Measurements from ENCODE around the gene MYD88. TPM values are rescaled to one million over a fixed set of nuclear protein-coding genes. Genes with fewer than 3 reads are reported as not detected.

Gene MYD88
- polyA plus RNA-seq (2014; cell fraction: cytosol; rRNA removed), result 1.4 and 2.0 TPM in 2 replicates
- 4.3 and 18.1 TPM in 2 replicates for polyA plus RNA-seq (2014; cell fraction: nucleus; rRNA removed)

GRCh38 chr3:38138349-38139190 is at the start of gene MYD88:
TSS of gene MYD88 (plus strand) at chr3:38138661. CDS start at chr3:38138701, 40 bp downstream.
- peak; percentile 39 for DNase-seq (ENCODE audit: low spot score)

- DNase-seq (ENCODE audit: low spot score), result no peak
Measured at GRCh38 chr3:38089163-38089562, 49.3 kb upstream of the MYD88 start.

GRCh38 chr3:38090453-38090852 is 48.0 kb upstream of the MYD88 start:
- DNase-seq (ENCODE audit: low spot score), result no peak

- DNase-seq (ENCODE audit: low spot score), result no peak
Measured at GRCh38 chr3:38094999-38095398, 43.5 kb upstream of the MYD88 start.

- no peak for DNase-seq (ENCODE audit: low spot score)
Measured at GRCh38 chr3:38095669-38096483, 42.6 kb upstream of the MYD88 start.

GRCh38 chr3:38097446-38098375 is 40.8 kb upstream of the MYD88 start:
- DNase-seq (ENCODE audit: low spot score), result no peak

GRCh38 chr3:38098376-38098723 is 40.1 kb upstream of the MYD88 start:
- no peak for DNase-seq (ENCODE audit: low spot score)

GRCh38 chr3:38099518-38099917 is 38.9 kb upstream of the MYD88 start:
- DNase-seq (ENCODE audit: low spot score), result no peak

- no peak for DNase-seq (ENCODE audit: low spot score)
Measured at GRCh38 chr3:38100498-38100897, 38.0 kb upstream of the MYD88 start.

GRCh38 chr3:38101811-38102443 is 36.5 kb upstream of the MYD88 start:
- no peak for DNase-seq (ENCODE audit: low spot score)

GRCh38 chr3:38102444-38102814 is 36.0 kb upstream of the MYD88 start:
- DNase-seq (ENCODE audit: low spot score), result no peak

GRCh38 chr3:38105525-38105924 is 32.9 kb upstream of the MYD88 start:
- DNase-seq (ENCODE audit: low spot score), result no peak

- DNase-seq (ENCODE audit: low spot score), result no peak
Measured at GRCh38 chr3:38107911-38108648, 30.4 kb upstream of the MYD88 start.

- no peak for DNase-seq (ENCODE audit: low spot score)
Measured at GRCh38 chr3:38108649-38109579, 29.5 kb upstream of the MYD88 start.

GRCh38 chr3:38109580-38110313 is 28.7 kb upstream of the MYD88 start:
- no peak for DNase-seq (ENCODE audit: low spot score)

GRCh38 chr3:38110314-38111050 is 28.0 kb upstream of the MYD88 start:
- no peak for DNase-seq (ENCODE audit: low spot score)

- no peak for DNase-seq (ENCODE audit: low spot score)
Measured at GRCh38 chr3:38111201-38111600, 27.3 kb upstream of the MYD88 start.

Data from SK-N-DZ (cell line).